ENCODE measurements around the gene NOSIP. TPM values are rescaled to one million over a fixed set of nuclear protein-coding genes. Genes with fewer than 3 reads are reported as not detected.

Gene NOSIP
- total and polyA plus RNA-seq, 2 of the 4 experiments (the other 2 are of a cell fraction) = 118 to 138 TPM

DNA sequence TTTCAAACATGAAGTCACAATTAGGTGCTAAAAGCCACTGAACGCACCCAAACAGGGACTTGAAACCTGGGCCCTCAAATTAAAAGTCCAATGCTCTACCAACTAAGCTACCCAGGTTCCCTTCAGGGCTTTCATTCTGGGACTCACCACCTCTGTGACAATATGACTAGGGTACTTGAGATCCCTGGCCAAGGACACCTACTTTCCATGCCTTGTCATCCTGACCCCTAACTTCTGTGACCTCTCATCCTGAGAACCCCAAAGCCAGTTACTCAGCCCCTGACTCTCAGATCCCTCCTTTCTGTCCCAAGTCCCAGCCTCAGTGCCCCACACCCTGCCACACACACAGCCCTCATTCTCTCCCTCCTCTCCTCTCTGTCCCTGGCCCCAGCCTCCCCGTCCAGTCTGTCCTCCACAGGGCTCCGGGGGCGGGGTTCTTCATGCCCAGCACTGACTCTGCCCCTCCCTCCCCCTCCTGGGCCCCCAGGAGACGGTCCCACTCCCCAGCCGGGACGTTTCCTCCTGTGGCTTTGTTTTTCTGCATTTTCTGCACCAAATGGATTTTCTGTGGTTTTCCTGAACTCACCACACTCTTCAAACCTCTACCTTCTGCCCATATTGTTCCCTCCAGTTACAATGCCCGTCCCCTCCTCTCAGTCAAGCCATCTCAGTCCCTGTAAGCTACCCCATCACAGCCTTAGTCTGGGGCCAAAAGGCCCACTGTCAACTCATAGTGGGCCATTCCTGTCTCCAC lies 45.5 kb downstream of the NOSIP start:
- TF ChIP-seq SMC3 (IDR thresholded peaks at IDR 0.05; ENCODE audit: low read depth, low read length) = no peak
- no peak for TF ChIP-seq NFE2L2 (IDR thresholded peaks at IDR 0.05; ENCODE audit: low read depth, low read length)
- TF ChIP-seq, protein P1, sequence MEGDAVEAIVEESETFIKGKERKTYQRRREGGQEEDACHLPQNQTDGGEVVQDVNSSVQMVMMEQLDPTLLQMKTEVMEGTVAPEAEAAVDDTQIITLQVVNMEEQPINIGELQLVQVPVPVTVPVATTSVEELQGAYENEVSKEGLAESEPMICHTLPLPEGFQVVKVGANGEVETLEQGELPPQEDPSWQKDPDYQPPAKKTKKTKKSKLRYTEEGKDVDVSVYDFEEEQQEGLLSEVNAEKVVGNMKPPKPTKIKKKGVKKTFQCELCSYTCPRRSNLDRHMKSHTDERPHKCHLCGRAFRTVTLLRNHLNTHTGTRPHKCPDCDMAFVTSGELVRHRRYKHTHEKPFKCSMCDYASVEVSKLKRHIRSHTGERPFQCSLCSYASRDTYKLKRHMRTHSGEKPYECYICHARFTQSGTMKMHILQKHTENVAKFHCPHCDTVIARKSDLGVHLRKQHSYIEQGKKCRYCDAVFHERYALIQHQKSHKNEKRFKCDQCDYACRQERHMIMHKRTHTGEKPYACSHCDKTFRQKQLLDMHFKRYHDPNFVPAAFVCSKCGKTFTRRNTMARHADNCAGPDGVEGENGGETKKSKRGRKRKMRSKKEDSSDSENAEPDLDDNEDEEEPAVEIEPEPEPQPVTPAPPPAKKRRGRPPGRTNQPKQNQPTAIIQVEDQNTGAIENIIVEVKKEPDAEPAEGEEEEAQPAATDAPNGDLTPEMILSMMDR (conservative IDR thresholded peaks at IDR 0.05; ENCODE audit: low read depth, low read length) = no peak
- TF ChIP-seq RFX5 (IDR thresholded peaks at IDR 0.05; ENCODE audit: low read depth, low read length) = no peak
- no peak for TF ChIP-seq CHD1 (IDR thresholded peaks at IDR 0.05; ENCODE audit: low read depth, low read length)
- TF ChIP-seq RAD21 (IDR thresholded peaks at IDR 0.05; ENCODE audit: low read length) = no peak
- TF ChIP-seq FOS (IDR thresholded peaks at IDR 0.05; ENCODE audit: low read depth, low read length) = no peak
- TF ChIP-seq, protein P2, sequence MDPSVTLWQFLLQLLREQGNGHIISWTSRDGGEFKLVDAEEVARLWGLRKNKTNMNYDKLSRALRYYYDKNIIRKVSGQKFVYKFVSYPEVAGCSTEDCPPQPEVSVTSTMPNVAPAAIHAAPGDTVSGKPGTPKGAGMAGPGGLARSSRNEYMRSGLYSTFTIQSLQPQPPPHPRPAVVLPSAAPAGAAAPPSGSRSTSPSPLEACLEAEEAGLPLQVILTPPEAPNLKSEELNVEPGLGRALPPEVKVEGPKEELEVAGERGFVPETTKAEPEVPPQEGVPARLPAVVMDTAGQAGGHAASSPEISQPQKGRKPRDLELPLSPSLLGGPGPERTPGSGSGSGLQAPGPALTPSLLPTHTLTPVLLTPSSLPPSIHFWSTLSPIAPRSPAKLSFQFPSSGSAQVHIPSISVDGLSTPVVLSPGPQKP (IDR thresholded peaks at IDR 0.05; ENCODE audit: borderline replicate concordance, low read depth, low read length) = no peak
- no peak for TF ChIP-seq CEBPB (IDR thresholded peaks at IDR 0.05; ENCODE audit: low read depth, low read length)
- TF ChIP-seq MXI1 (IDR thresholded peaks at IDR 0.05; ENCODE audit: borderline replicate concordance, low read depth, low read length) = no peak
- no peak for TF ChIP-seq POLR2A (IDR thresholded peaks at IDR 0.05; ENCODE audit: low read depth, low read length)
- TF ChIP-seq MAFK (IDR thresholded peaks at IDR 0.05; ENCODE audit: low read depth, low read length) = no peak
- H2BK15ac ChIP-seq (ENCODE audit: low read depth, low read length) = no peak overlapping the region
- no peak overlapping the region for H3K27ac ChIP-seq (ENCODE audit: insufficient read depth, low read length)
- no peak for DNase-seq
- peaks cover 4% of the 10 kb centered on the region for H3K4me1 ChIP-seq (ENCODE audit: control insufficient read depth, insufficient read depth, low read length)
- no peak overlapping the region for H3K18ac ChIP-seq (ENCODE audit: low read depth, low read length)
- CTCF ChIA-PET = interaction anchor here (0.9 kb wide), 1 partner anchor 12 kb away, joined by 5 read pairs; no protein-coding TSS in a partner anchor
- H3K27me3 ChIP-seq (ENCODE audit: control insufficient read depth, insufficient read depth, low read length) = no peaks in the 10 kb centered on the region
- no peak overlapping the region for H3K9ac ChIP-seq (ENCODE audit: low read depth, low read length)
- peaks cover 4% of the 10 kb centered on the region for H4K20me1 ChIP-seq (ENCODE audit: insufficient read depth, low read length)
- no peak overlapping the region for H3K4ac ChIP-seq (ENCODE audit: low read depth, low read length)
- H3K36me3 ChIP-seq (ENCODE audit: control insufficient read depth, insufficient read depth, low read length) = peaks cover 21% of the 10 kb centered on the region
- intact Hi-C loops (cut with micrococcal nuclease) (no loop called here), dilution Hi-C loops (cut with HindIII; ENCODE audit: low sequenced_read_pairs, unreplicated experiment) (no loop called here), in situ Hi-C loops (cut with MboI; ENCODE audit: low sequenced_read_pairs) (no loop called here)
- no peak overlapping the region for H3K14ac ChIP-seq (replicated peaks; ENCODE audit: low read depth, low read length)
- H4K5ac ChIP-seq (ENCODE audit: low read depth, low read length) = no peak overlapping the region
- no peak overlapping the region for H2BK120ac ChIP-seq (ENCODE audit: low read depth, low read length)
- no peak overlapping the region for H4K91ac ChIP-seq (ENCODE audit: insufficient read depth, low read depth, low read length)
- BruUV-seq (replicated peaks) = no TSS peak
- peak overlapping the region; percentile 31 for H2AK9ac ChIP-seq (replicated peaks; ENCODE audit: low read depth, low read length, poor library complexity)
- H3K4me3 ChIP-seq (ENCODE audit: insufficient read depth, low read depth, low read length) = no peak overlapping the region
- 76% methylated on average over 5 of the region's 8 CpGs; no CpG with 5 or more reads in 1 of the 2 experiments for WGBS, 2 experiments (ENCODE audit: extremely low coverage in 2 of 2, insufficient read length in 1 of 2)
- peaks cover 5 to 23% of the 10 kb centered on the region in 2 experiments for H3K79me1 ChIP-seq (ENCODE audit: low read depth in 1 of 2, low read length in 2 of 2)
- no peak overlapping the region for H3K4me2 ChIP-seq (ENCODE audit: low read depth, low read length)
- no peak for ATAC-seq (ENCODE audit: low read depth)
- H4K8ac ChIP-seq (ENCODE audit: low read depth in 2 of 2, low read length in 2 of 2) = no peak overlapping the region
- no peak overlapping the region for H3K56ac ChIP-seq (ENCODE audit: extremely low read depth, insufficient read depth, low read length)
- H2BK5ac ChIP-seq (ENCODE audit: low read depth, low read length, poor library complexity, severe bottlenecking) = no peak overlapping the region
- H3K23ac ChIP-seq (ENCODE audit: low read depth, low read length) = peak overlapping the region; percentile 52; the same call in 1 of the 2 replicates
- no peak overlapping the region for H2BK20ac ChIP-seq (ENCODE audit: low read depth, low read length)
- 0 out of 2 replicates have a peak, but pooled peaks cover 3% of the 10 kb centered on the region for H3K9me1 ChIP-seq (ENCODE audit: insufficient read depth, low read length)
- no peaks in the 10 kb centered on the region for H3K9me3 ChIP-seq (ENCODE audit: control insufficient read depth, insufficient read depth, low read length)
- POLR2A ChIA-PET (ENCODE audit: unreplicated experiment) = interaction anchor here (0.6 kb wide), 1 partner anchor 37 kb away, joined by 3 read pairs; no protein-coding TSS in a partner anchor
- peak overlapping the region; percentile 25; the same call in 1 of the 2 replicates for H2AK5ac ChIP-seq (ENCODE audit: low read depth, low read length)
- no peak overlapping the region for H2AFZ ChIP-seq (replicated peaks; ENCODE audit: low read length, poor library complexity)

All from IMR-90 (cell line).